OCI-LY7 (cell line): ENCODE results near the gene CFHR3.
"Not testable (repeated sequence)": the region's sequence is repeated elsewhere in the genome, so short reads cannot be mapped to it uniquely, and the experiment has no call there.

ENCODE experiments used
- EZH2phosphoT487 ChIP-seq: fragments of 200-600 bp; sonication (generic); IDR thresholded peaks from 2 replicates; pipeline ENCODE4 v1.6.1; 2018; ENCODE audit warnings: low read depth, borderline replicate concordance, mild to moderate bottlenecking, mixed run types, antibody characterized with exemption, low read length, moderate library complexity, mixed read lengths
- TF ChIP-seq, protein P1 (sequence below): fragments of 200-600 bp; sonication (generic); conservative IDR thresholded peaks from 2 replicates; pipeline ENCODE4 v1.5.1; 2014; ENCODE audit warnings: mild to moderate bottlenecking, antibody characterized with exemption, low read length, moderate library complexity, mixed read lengths

DNA sequence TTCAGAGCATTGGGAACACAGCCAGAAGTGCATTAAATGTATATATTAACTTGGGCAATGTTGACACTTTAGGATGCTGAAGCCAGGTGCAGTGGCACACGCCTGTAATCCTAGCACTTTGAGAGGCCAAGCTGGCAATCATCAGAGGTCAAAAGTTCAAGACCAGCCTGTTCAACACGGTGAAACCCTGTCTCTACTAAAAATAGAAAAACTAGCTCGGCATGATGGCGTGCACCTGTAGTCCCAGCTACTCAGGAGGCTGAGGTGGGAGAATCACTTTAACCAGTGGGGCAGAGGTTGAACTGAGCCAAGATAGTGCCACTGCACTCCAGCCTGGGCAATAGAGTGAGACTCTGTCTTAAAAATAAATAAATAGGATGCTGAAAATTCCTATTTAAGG lies 19.5 kb downstream of the CFHR3 start:
- TF ChIP-seq, protein P1, sequence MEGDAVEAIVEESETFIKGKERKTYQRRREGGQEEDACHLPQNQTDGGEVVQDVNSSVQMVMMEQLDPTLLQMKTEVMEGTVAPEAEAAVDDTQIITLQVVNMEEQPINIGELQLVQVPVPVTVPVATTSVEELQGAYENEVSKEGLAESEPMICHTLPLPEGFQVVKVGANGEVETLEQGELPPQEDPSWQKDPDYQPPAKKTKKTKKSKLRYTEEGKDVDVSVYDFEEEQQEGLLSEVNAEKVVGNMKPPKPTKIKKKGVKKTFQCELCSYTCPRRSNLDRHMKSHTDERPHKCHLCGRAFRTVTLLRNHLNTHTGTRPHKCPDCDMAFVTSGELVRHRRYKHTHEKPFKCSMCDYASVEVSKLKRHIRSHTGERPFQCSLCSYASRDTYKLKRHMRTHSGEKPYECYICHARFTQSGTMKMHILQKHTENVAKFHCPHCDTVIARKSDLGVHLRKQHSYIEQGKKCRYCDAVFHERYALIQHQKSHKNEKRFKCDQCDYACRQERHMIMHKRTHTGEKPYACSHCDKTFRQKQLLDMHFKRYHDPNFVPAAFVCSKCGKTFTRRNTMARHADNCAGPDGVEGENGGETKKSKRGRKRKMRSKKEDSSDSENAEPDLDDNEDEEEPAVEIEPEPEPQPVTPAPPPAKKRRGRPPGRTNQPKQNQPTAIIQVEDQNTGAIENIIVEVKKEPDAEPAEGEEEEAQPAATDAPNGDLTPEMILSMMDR: not testable (repeated sequence)
- not testable (repeated sequence) for TF ChIP-seq EZH2phosphoT487
